ENCODE results near the gene PCDHGA6. TPM values are rescaled to one million over a fixed set of nuclear protein-coding genes. Genes with fewer than 3 reads are reported as not detected.
A peak's percentile ranks its signal among the peaks of the same experiment; 100 is the strongest.

PCDHGA6 gene
- total and polyA plus RNA-seq, 2 of the 8 experiments (the other 6 are each of a cell fraction or from before 2014, with no cell fraction given) = 1.4 to 2.0 TPM

- no peak for FAIRE-seq
- peaks cover 0 to 3% (median under 1%) of the 10 kb centered on the region in 4 experiments; a peak in 1 of 7 replicates for H3K4me1 ChIP-seq (replicated peaks in 1 of 4; ENCODE audit: control insufficient read depth in 3 of 4, insufficient read depth in 4 of 4, low read length in 3 of 4)
- peaks cover 43 to 51% of the 10 kb centered on the region in 2 experiments for H3K9me3 ChIP-seq (ENCODE audit: insufficient read depth in 2 of 2, low read depth in 1 of 2, low read length in 1 of 2)
Observed at GRCh38 chr5:141362719-141363118, 11.0 kb upstream of the PCDHGA6 start.

More at GRCh38 chr5:141362719-141363118, 11.0 kb upstream of the PCDHGA6 start:
- Histone ChIP-seq H2AFZ (ENCODE audit: low read length) (no peak overlapping the region), H3K4me3 (ENCODE audit: extremely low read depth in 1 of 4, insufficient read depth in 2 of 4, low read depth in 3 of 4, low read length in 4 of 4) (peak overlapping the region in 1 of 4 experiments; percentile 40; a peak in 1 of 8 replicates), H4K8ac (ENCODE audit: extremely low read depth, insufficient read depth, low read length) (no peak overlapping the region), H3K9ac (replicated peaks in 1 of 4; ENCODE audit: extremely low read depth in 1 of 4, low read depth in 3 of 4, low read length in 3 of 4) (no peak overlapping the region), H3K79me1 (ENCODE audit: low read depth, low read length) (no peaks in the 10 kb centered on the region), H2BK5ac (ENCODE audit: low read depth, low read length) (no peak overlapping the region), H3K14ac (ENCODE audit: insufficient read length) (no peak overlapping the region), H2BK12ac (ENCODE audit: low read depth, low read length) (no peak overlapping the region), H3K27me3 (replicated peaks in 1 of 4; ENCODE audit: control insufficient read depth in 3 of 4, extremely low read depth in 1 of 4, insufficient read depth in 3 of 4, low read length in 3 of 4) (no peaks in the 10 kb centered on the region), H2BK120ac (replicated peaks; ENCODE audit: low read depth, low read length) (no peak overlapping the region), H4K20me1 (replicated peaks in 1 of 2; ENCODE audit: control insufficient read depth in 1 of 2, insufficient read depth in 2 of 2, low read length in 2 of 2) (no peaks in the 10 kb centered on the region), H3K36me3 (ENCODE audit: control insufficient read depth in 2 of 4, insufficient read depth in 4 of 4, low read length in 3 of 4) (peaks cover 0 to 8% (median 3%) of the 10 kb centered on the region in 4 experiments; a peak in 3 of 8 replicates), H3K4ac (replicated peaks; ENCODE audit: insufficient read length, low read depth, low read length) (no peak overlapping the region), H4K91ac (replicated peaks; ENCODE audit: insufficient read length, low read length) (no peak overlapping the region), H3K18ac (ENCODE audit: extremely low read depth, low read length) (no peak overlapping the region), H3K27ac (ENCODE audit: low read depth, low read length) (no peak overlapping the region), H2AK5ac (ENCODE audit: low read depth, low read length) (no peak overlapping the region), H3K79me2 (ENCODE audit: control insufficient read depth in 1 of 2, insufficient read depth in 2 of 2, low read length in 2 of 2) (no peaks in the 10 kb centered on the region), H4K5ac (ENCODE audit: insufficient read length, low read depth, low read length) (no peak overlapping the region), H2BK20ac (ENCODE audit: low read length) (no peak overlapping the region), H3K56ac (replicated peaks; ENCODE audit: insufficient read length, low read depth, low read length) (no peak overlapping the region), H3K4me2 (ENCODE audit: insufficient read depth in 1 of 2, low read depth in 2 of 2, low read length in 2 of 2) (no peak overlapping the region), H3K23ac (ENCODE audit: insufficient read length) (no peak overlapping the region), H3K23me2 (ENCODE audit: low read depth, low read length) (no peaks in the 10 kb centered on the region), H2BK15ac (ENCODE audit: low read length) (no peak overlapping the region)
- CTCF ChIA-PET (ENCODE audit: partially characterized antibody) = interaction anchor here (0.9 to 1.6 kb wide), 6 partner anchors 8 to 175 kb away, joined by 3 to 7 read pairs (median 4); partner anchors contain the start of genes PCDHGA2 and PCDHGB1
- TF ChIP-seq TCF12 (IDR thresholded peaks at IDR 0.05; ENCODE audit: low read depth, low read length) (no peak), RXRA (IDR thresholded peaks at IDR 0.05; ENCODE audit: insufficient read depth, low read depth, low read length) (no peak)
- DNase-seq (ENCODE audit: low read depth in 1 of 2, low spot score in 2 of 2) = no peak
- POLR2A ChIA-PET (ENCODE audit: partially characterized antibody) = no interaction called here

All from H1 (cell line).